ENCODE measurements around the gene ATG4B. TPM values are rescaled to one million over a fixed set of nuclear protein-coding genes. Genes with fewer than 3 reads are reported as not detected.

The ATG4B gene
- total RNA-seq, 4 donors from 2014 or later = 44.2 to 72.1 (median 66.0) TPM

GRCh38 chr2:241668354-241668753, 30.9 kb downstream of the ATG4B start:
- 100% methylated on average over 7 of the region's 21 CpGs; no CpG with 5 or more reads in 1 of the 2 donors for WGBS, 2 donors (ENCODE audit: low coverage in 1 of 2)
- no peak for TF ChIP-seq CTCF (IDR thresholded peaks at IDR 0.05)
- TF ChIP-seq POLR2AphosphoS5 (IDR thresholded peaks at IDR 0.05) = no peak
- TF ChIP-seq EP300 (IDR thresholded peaks at IDR 0.05) = no peak
- TF ChIP-seq POLR2A (IDR thresholded peaks at IDR 0.05) = no peak

GRCh38 chr2:241668839-241669238, 31.3 kb downstream of the ATG4B start:
- WGBS, 2 donors (ENCODE audit: low coverage in 1 of 2) = 80% methylated on average over 1 of the region's 12 CpGs; no CpG with 5 or more reads in 1 of the 2 donors
- ATAC-seq = no peak
- Histone ChIP-seq H3K9me3 (no peaks in the 10 kb centered on the region), H3K4me3 (no peak overlapping the region), H3K36me3 (peaks cover 0 to 85% of the 10 kb centered on the region in 2 donors), H3K4me1 (no peaks in the 10 kb centered on the region), H3K27me3 (no peaks in the 10 kb centered on the region), H3K27ac (no peak overlapping the region)
- no peak for TF ChIP-seq EP300 (IDR thresholded peaks at IDR 0.05)
- TF ChIP-seq POLR2A (IDR thresholded peaks at IDR 0.05) = no peak
- no peak for TF ChIP-seq CTCF (IDR thresholded peaks at IDR 0.05)
- no peak for TF ChIP-seq POLR2AphosphoS5 (IDR thresholded peaks at IDR 0.05)

More at GRCh38 chr2:241668354-241668753, 30.9 kb downstream of the ATG4B start:
- Histone ChIP-seq H3K36me3 (peaks cover 0 to 80% of the 10 kb centered on the region in 2 donors), H3K27ac (no peak overlapping the region), H3K9me3 (no peaks in the 10 kb centered on the region), H3K4me1 (no peaks in the 10 kb centered on the region), H3K27me3 (no peaks in the 10 kb centered on the region), H3K4me3 (no peak overlapping the region)
- no peak for ATAC-seq

GRCh38 chr2:241670333-241671110, 33.0 kb downstream of the ATG4B start:
- H3K27ac ChIP-seq = no peak overlapping the region
- peaks cover 0 to 81% of the 10 kb centered on the region in 2 donors for H3K36me3 ChIP-seq
- TF ChIP-seq POLR2A (IDR thresholded peaks at IDR 0.05) = no peak
- no peak overlapping the region for H3K4me3 ChIP-seq
- H3K9me3 ChIP-seq = no peaks in the 10 kb centered on the region
- no peaks in the 10 kb centered on the region for H3K27me3 ChIP-seq
- no peak for ATAC-seq
- WGBS, 2 donors (ENCODE audit: low coverage in 1 of 2) = 87% methylated on average over 5 of the region's 31 CpGs; no CpG with 5 or more reads in 1 of the 2 donors
- H3K4me1 ChIP-seq = no peaks in the 10 kb centered on the region

GRCh38 chr2:241671457-241672240, 34.2 kb downstream of the ATG4B start:
- H3K36me3 ChIP-seq = peaks cover 0 to 88% of the 10 kb centered on the region in 2 donors

More at GRCh38 chr2:241671457-241672240, 34.2 kb downstream of the ATG4B start:
- ATAC-seq = no peak
- WGBS, 2 donors (ENCODE audit: low coverage in 1 of 2) = 63% methylated on average over 2 of the region's 31 CpGs; no CpG with 5 or more reads in 1 of the 2 donors
- no peak overlapping the region for H3K4me3 ChIP-seq
- H3K27me3 ChIP-seq = no peaks in the 10 kb centered on the region
- H3K27ac ChIP-seq = no peak overlapping the region
- TF ChIP-seq CTCF (IDR thresholded peaks at IDR 0.05) = no peak
- no peaks in the 10 kb centered on the region for H3K9me3 ChIP-seq
- no peaks in the 10 kb centered on the region for H3K4me1 ChIP-seq
